ENCODE results near the gene ANKRD13D.

Gene ANKRD13D

DNA sequence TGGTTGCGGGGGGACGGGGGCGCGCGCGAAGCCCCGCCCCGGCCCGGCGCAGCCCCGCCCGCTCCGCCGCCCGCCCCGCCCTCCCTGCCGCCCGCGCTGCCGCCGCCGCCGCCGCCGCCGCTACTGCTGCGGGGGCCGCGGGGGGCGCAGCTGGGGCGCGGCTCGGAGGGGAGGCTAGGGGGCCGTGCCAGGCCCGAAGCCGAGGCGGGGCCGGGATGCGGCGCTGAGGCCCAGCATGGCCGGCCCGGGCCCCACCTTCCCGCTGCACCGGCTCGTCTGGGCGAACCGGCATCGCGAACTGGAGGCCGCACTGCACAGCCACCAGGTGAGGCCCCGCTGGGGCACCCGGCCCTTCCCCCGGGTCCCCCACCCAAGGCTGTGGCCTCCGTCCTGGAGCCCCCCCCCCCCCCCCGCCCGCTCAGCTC is at the start of gene ANKRD13D:
ANKRD13D (plus strand) TSS at position 78 of the 425 bp plus-strand sequence; CDS start at position 236, 158 bp downstream.
- peak within 1 kb of the TSS; percentile 76 for H3K4me3 ChIP-seq (ENCODE audit: low read depth, low read length)
- no peak for DNase-seq (ENCODE audit: low read depth)

DNA sequence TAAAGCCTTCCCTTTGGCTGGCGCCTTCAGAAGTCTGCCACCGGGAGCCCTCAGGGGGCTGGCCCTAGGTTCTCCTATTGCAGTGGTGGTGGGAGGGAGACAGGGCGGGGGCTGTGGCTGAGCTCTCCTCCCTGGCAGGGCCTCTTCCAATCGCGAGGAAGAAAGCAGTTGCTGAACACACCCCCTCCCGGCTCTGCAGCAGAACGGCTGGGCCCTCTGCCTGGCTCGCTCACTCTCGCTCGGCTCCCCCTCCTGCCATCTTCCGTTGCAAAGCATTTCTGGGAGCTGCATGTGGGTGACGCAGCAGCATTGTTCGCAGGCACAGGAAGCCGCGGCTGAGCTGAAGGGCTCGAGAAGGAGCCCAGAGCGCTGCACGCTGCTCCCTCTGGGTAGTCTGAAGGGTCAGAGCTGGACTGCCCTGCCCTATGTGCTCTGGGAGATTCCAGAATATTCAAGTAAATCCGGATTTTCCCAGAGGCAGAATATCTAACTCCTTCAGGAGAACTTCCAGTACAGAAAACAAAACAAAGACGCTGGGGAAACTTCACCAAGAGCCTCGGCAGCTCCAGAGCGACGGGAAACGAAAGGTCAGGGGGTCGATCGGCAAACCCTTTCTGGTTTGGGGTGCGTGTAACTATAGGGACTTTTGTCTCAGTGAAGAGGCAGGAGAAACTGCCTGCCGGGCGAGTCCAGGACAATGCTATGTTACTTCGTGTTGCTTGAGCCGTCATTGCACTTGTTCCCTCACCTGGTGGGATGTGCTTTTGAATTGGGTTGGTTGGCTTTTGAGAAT is 49.1 kb upstream of the ANKRD13D start:
- peak overlapping the region; percentile 70 for H3K4me3 ChIP-seq (ENCODE audit: low read depth, low read length)
- peak; percentile 97 for DNase-seq (ENCODE audit: low read depth)

DNA sequence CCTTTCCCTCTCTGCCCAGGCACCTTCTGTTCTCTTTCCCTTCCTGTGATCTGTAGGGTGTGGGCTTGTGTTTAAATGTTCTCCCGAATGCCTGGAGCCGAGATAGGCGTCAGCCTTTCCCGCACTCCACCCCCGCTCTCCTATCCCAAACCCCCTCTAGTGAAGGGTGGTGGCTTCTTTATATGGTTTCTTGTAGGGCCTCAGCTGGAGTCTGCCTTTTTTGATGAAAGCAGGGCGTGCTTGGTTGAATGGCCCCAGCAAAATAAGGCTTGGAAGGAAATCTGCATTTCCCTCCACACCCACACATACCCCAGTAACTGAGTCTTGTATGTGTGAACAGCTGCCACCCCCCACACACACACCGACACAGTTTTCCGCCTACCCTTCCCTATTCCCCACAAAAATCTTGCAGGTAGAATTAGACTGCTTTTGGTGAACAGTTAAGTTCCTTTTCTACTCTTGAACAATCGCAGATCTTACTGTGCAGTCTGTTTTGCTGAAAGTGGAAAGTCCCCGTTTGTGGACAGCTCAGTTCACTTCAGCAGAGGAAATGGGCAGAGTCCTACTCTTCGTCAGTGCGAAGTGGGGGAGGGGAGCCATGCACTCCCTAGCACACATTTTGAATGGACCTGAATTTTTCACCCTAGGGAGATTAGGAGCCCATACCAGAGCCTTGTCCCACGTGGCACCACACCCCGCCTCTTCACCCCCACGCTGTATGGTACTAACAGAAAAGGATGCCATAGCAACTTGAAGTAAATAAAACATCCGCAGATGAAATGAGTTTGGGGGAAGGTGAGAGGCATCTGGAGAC is 48.3 kb upstream of the ANKRD13D start:
- H3K4me3 ChIP-seq (ENCODE audit: low read depth, low read length) = peak overlapping the region; percentile 70
- DNase-seq (ENCODE audit: low read depth) = no peak

DNA sequence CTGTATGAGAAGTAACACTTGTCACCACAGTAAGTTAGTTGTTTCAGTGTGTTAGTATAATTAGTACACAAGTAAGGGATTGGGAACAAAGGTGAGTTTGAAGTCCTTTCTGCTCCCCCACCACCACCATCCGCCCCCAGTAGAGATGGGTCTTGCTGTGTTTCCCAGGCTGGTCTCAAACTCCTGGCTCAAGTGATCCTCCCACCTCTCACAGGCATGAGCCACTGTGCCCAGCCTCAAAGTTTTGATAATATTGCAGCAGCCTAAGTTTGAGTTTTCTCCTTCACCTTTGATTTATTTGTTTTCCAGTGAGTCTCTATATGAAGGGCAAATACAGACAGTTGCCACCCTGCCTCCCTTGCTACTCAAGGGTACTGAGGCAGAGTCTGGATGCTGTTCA is 46.6 kb upstream of the ANKRD13D start:
- no peak for DNase-seq (ENCODE audit: low read depth)
- H3K4me3 ChIP-seq (ENCODE audit: low read depth, low read length) = no peak overlapping the region

DNA sequence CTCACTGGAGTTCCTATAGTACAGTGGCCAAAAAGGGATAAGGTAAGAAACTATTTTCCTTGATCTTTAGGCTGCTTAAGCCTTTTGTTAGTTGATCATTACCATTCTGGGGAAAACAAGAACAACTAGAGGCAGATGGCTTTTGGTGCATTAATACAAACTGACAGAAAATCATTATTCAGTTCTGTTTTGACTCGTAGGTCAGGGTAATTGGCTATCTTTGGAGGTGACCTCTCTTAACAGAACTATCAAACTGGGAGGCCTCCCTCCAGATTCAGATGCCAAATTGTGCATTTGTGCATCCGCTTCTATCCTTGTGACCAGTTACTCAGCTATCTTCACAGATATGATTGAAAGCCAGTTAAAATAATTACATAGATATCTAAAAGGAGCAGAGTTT is 46.1 kb upstream of the ANKRD13D start:
- no peak for DNase-seq (ENCODE audit: low read depth)
- no peak overlapping the region for H3K4me3 ChIP-seq (ENCODE audit: low read depth, low read length)

DNA sequence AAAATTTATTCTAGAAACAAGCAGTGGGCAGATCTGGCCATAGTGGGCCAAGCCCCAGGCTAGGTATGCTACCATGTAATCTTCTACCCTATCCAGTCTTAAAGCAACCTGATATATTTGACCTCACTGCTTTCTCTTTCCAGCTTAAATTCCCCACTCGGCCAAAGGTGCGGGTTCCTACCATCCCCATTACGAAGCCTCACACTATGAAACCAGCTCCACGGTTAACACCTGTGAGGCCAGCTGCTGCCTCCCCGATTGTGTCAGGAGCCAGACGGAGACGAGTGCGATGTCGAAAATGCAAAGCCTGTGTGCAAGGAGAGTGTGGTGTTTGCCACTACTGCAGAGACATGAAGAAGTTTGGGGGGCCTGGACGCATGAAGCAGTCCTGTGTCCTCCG is 44.1 kb upstream of the ANKRD13D start:
- DNase-seq (ENCODE audit: low read depth) = no peak

DNA sequence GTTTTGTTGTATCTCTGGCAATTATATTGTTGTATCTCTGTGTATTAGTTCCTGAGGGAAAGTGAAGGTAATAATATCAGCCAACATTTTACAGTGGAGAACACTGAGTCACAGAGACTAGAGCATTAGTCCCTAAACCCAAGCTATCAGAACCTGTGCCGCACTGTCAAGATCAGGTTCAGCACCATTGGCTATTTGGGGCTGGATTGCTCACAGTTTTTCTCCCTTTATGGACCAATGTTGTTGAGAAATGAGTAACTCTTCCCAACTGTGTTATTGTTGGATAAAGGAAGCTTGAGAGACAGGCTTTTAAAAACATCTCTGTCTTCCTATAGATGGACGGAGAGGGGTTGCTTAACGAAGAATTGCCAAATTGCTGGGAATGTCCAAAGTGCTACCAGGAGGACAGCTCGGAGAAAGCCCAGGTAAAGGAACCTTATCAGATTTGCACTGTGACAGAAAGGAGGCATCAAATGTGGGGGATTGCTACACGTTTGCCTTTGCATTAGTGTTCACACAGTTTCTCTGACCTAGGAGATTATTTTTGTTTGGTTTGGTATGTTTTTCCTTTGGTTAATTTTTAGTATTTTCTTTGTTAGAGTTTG is 41.1 kb upstream of the ANKRD13D start:
- no peak for DNase-seq (ENCODE audit: low read depth)

More for the DNA sequence above, 44.1 kb upstream of the ANKRD13D start:
- H3K4me3 ChIP-seq (ENCODE audit: low read depth, low read length) = no peak overlapping the region

DNA sequence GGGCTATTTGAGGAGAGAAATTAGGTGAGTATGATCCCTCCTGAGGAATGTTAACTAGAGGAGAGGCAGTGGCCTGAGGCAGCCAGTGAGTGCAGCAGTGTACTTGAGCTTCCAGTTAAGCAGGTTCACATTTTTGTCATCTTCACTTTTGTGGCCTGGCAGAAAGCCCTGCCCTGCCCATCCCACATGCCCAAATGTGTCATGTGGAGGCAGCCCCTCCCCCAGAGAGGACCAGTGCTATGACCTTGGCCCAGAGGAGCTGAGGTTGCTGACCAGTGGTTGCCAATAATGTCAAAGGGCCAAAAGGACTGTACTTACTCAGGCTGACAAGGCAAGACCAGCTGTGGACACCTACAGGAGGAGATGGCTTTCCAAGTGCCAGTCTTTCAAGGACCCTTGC is 40.5 kb upstream of the ANKRD13D start:
- H3K4me3 ChIP-seq (ENCODE audit: low read depth, low read length) = no peak overlapping the region
- DNase-seq (ENCODE audit: low read depth) = no peak

More for the DNA sequence above, 41.1 kb upstream of the ANKRD13D start:
- no peak overlapping the region for H3K4me3 ChIP-seq (ENCODE audit: low read depth, low read length)

DNA sequence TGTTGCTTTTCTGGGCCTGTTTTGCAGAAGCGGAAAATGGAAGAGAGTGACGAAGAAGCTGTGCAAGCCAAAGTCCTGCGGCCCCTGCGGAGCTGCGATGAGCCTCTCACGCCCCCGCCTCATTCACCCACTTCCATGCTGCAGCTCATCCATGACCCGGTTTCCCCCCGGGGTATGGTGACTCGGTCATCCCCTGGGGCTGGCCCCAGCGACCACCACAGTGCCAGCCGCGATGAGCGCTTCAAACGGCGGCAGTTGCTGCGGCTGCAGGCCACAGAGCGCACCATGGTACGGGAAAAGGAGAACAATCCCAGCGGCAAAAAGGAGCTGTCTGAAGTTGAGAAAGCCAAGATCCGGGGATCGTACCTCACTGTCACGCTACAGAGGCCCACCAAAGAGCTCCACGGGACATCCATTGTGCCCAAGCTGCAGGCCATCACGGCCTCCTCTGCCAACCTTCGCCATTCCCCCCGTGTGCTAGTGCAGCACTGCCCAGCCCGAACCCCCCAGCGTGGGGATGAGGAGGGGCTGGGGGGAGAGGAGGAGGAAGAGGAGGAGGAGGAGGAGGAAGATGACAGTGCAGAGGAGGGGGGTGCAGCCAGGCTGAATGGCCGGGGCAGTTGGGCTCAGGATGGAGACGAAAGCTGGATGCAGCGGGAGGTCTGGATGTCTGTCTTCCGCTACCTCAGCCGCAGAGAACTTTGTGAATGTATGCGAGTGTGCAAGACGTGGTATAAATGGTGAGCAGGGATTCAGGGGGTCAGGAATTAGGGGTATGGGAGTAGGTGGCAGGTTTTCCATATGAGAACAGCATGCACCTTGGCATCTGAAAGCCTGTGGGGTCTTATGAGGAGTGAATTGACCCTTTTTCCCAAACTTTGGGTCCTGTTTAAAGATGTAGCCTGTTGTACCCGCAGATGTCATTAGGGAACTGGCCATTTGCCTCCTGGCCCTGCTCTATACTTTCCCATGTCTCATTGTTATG is 38.8 kb upstream of the ANKRD13D start:
- no peak overlapping the region for H3K4me3 ChIP-seq (ENCODE audit: low read depth, low read length)
- no peak for DNase-seq (ENCODE audit: low read depth)

DNA sequence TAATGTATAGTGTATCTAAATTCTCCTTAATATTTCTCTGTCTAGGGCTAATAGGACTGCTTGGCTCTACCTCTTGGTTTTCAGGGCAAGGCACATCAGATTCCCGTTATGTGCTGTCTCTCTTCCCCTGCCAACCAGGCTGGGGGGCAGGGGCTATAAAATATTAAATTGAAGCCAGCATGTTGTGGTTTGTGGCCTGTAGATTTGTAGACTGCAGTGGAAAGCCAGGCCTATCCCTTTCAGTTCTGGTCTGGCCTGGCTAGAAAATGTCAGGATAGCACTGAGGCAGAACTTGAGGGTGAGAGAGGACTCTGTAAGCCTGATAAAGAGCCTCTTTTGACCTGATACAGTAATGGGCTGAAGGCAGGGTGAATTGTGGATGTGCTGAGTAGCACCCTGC is 37.3 kb upstream of the ANKRD13D start:
- DNase-seq (ENCODE audit: low read depth) = no peak
- no peak overlapping the region for H3K4me3 ChIP-seq (ENCODE audit: low read depth, low read length)

DNA sequence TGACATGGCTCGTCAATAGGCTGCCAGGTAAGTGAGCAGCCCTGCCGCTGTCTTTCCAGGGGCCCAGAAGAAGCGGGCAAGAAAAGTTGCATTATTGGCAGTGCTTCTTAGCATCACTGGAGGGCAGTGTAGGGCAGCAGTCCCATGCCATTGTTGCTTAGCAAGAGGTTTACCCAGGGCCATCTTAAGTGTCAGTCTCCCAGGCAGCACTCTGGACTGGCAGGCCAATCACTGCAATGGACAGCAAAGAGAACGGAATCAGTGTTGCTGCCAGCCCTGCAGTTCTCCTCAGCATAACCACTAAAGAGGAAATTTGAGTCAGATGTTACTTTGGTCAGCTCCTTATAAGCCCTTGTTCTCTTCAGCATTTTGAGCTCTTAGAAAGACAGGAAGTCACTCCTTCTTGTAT is 36.3 kb upstream of the ANKRD13D start:
- DNase-seq (ENCODE audit: low read depth) = no peak
- H3K4me3 ChIP-seq (ENCODE audit: low read depth, low read length) = no peak overlapping the region

DNA sequence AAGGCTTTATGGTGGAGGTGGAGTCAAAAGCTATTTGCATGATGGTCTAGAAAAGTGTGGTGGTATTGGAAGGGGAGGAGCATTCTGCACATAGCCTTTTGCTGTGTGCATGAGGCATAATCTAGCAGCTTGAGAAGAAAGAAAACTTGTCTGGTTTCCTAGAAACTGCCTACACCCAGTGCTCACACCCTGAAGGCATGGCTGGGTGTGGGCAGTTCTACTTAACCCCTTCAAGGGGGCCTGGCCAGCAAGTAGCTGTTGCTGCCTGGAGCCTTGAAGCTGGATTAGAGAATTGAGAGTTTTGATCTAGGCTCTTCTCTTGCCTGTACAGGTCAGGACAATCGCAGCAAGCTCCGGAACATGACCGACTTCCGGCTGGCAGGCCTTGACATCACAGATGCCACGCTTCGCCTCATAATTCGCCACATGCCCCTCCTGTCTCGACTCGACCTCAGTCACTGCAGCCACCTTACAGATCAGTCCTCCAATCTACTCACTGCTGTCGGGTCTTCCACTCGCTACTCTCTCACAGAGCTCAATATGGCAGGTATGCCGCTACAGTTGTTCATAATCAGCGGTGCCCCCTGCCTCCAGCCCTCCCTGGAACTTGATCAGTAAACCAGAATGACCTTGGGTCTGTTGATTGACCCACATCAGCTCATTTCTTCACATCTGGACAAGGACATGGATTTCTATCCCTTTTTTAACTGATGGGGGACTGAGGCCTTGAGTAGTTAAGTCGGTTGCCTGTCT is 35.1 kb upstream of the ANKRD13D start:
- DNase-seq (ENCODE audit: low read depth) = no peak
- no peak overlapping the region for H3K4me3 ChIP-seq (ENCODE audit: low read depth, low read length)

DNA sequence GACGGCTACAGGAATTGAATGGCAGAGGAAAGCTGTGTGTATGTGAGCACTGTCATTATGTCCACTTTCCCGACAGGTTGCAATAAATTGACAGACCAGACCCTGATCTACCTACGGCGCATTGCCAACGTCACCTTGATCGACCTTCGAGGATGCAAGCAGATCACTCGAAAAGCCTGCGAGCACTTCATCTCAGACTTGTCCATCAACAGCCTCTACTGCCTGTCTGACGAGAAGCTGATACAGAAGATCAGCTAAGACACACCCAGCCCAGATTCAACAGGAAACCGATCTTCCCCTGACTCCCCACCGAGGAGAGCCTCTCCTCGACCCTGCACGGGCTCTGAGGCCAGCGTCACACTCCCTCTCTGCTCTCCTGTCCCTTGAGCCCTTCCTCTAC is 34.3 kb upstream of the ANKRD13D start:
- no peak for DNase-seq (ENCODE audit: low read depth)
- H3K4me3 ChIP-seq (ENCODE audit: low read depth, low read length) = no peak overlapping the region

DNA sequence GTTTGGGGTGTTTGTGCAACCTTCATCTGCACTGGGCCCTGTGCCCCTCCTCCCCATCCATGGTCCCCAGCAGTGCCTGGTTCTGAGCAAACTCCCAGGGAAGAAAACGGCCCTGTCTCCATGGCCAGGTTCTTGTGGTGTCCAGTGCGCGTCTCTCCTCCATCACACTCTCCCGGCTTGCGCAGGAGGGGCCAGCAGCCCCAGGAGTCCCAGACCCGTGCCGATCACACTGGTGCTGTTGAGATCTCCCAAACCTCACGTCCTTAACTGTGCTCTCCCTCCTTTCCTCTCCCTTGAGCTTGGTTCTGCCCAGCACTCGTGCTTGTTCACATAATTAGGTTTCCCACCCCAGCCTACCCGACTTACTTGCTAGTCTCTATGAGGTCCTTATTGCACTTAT is 33.8 kb upstream of the ANKRD13D start:
- DNase-seq (ENCODE audit: low read depth) = no peak
- H3K4me3 ChIP-seq (ENCODE audit: low read depth, low read length) = no peak overlapping the region

DNA sequence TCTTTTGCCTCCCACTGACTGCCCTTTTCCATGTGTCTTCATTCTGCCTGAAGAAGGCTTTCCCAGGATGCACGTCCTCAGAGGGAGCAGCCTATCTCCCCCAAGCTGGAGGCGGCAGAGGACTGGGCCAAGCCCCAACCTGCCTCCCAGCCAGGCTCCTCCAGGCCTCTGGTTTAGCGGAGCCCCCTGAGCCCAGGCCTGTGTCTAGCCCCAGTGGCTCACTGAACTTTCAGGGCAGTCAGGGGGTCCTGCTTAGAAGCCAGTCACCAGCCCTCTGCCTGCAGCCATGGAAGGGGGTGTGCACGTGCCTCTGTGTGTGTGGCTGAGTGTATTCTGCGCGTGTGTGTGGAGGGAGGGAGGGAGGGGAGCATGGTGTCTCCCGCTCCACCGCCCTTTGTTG is 33.2 kb upstream of the ANKRD13D start:
- no peak overlapping the region for H3K4me3 ChIP-seq (ENCODE audit: low read depth, low read length)
- no peak for DNase-seq (ENCODE audit: low read depth)

DNA sequence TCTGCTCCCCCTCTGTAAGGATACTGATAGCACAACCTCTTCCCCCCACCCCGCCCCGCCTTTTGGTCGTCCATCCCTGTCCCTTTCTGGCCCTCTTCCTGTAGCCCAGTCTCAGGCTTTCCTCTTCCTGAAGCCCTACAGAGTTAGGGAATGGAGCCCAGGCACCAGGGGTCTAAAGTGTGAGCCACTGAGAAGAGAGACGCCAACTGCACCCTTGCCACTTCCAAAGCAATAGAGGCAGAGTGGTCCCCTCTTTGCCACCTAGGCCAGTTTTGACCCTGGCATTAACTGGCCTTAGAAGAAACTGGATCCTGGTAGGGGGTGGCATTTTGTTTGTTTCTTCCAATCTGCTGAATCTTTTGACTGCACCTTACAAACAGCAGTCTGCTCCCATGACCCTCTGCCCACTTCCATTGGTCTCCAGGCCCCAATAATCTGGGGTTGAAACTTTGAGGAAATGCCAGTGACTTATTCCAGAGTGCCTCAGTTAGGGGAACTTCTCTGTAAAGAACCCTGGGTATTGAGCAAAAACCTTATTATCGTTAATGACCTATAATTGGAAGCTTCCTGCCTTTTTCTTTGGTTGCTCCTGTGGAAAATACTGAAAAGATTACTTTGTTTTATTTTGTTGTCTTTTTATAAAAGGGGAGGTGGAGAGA is 32.5 kb upstream of the ANKRD13D start:
- no peak for DNase-seq (ENCODE audit: low read depth)
- H3K4me3 ChIP-seq (ENCODE audit: low read depth, low read length) = no peak overlapping the region

DNA sequence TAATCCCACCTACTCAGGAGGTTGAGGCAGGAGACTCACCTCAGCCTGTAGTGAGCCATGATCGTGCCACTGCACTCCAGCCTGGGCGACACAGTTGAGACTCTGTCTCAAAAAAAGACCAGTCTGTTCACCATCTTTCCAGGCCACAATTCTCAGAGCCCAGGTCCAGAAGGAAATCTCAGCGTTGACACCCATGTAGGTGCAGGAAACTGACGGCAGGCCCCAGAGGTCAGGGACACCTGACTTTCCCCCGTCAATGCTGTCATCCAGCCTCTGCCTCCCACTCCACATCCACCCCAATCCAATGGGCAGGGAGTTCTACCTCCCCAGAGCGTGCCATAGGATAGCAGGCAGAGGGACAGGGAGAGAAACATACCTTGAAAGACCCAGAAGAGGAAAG is 28.7 kb upstream of the ANKRD13D start:
- DNase-seq (ENCODE audit: low read depth) = no peak
- H3K4me3 ChIP-seq (ENCODE audit: low read depth, low read length) = no peak overlapping the region
